HEK293T (cell line): Measurements from ENCODE around the gene SUPT4H1.

ENCODE experiments used
- CTCF ChIA-PET: fragments of 350-600 bp; formaldehyde crosslinking; extraction: SDS; loops from one replicate; lab custom pipeline; 2021; ENCODE audit warnings: antibody characterized with exemption, inconsistent platforms; lab: Yijun Ruan, JAX
- POLR2A ChIA-PET: fragments of 350-600 bp; formaldehyde crosslinking; extraction: SDS; loops from one replicate; lab custom pipeline; 2020; ENCODE audit warnings: antibody characterized with exemption, inconsistent platforms; lab: Yijun Ruan, JAX
- DNase-seq: peaks from one replicate; pipeline ENCODE4 v3.0.0; 2012; ENCODE audit warnings: mixed read lengths; ENCODE audit errors: extremely low spot score
- ARNT ChIP-seq: fragments of 450-650 bp; IDR thresholded peaks from 2 replicates; pipeline ENCODE4 v1.6.1; 2017; ENCODE audit warnings: mild to moderate bottlenecking
- BHLHE40 ChIP-seq: fragments of 450-650 bp; IDR thresholded peaks from 2 replicates; pipeline ENCODE4 v1.6.1; 2016; ENCODE audit warnings: mild to moderate bottlenecking, moderate library complexity, borderline replicate concordance
- CTBP1 ChIP-seq: fragments of 450-650 bp; IDR thresholded peaks from 2 replicates; pipeline ENCODE4 v1.6.1; 2016; ENCODE audit warnings: borderline replicate concordance
- ELF4 ChIP-seq: fragments of 450-650 bp; IDR thresholded peaks from 2 replicates; pipeline ENCODE4 v1.6.1; 2017; ENCODE audit warnings: antibody characterized with exemption
- FOXA1 ChIP-seq: fragments of 450-650 bp; IDR thresholded peaks from 2 replicates; pipeline ENCODE4 v1.6.1; 2016; ENCODE audit warnings: mild to moderate bottlenecking
- FOXK2 ChIP-seq: fragments of 450-650 bp; IDR thresholded peaks from 2 replicates; pipeline ENCODE4 v1.6.1; 2016; ENCODE audit warnings: mild to moderate bottlenecking
- FOXM1 ChIP-seq: fragments of 450-650 bp; IDR thresholded peaks from 2 replicates; pipeline ENCODE4 v1.6.1; 2017; ENCODE audit warnings: mild to moderate bottlenecking, borderline replicate concordance
- HDGF ChIP-seq: fragments of 450-650 bp; IDR thresholded peaks from 2 replicates; pipeline ENCODE4 v1.6.1; 2017; ENCODE audit warnings: antibody characterized with exemption, borderline replicate concordance
- L3MBTL2 ChIP-seq: fragments of 450-650 bp; conservative IDR thresholded peaks from 2 replicates; pipeline ENCODE4 v1.6.1; 2016; ENCODE audit warnings: mild to moderate bottlenecking
- LEF1 ChIP-seq: fragments of 450-650 bp; IDR thresholded peaks from 2 replicates; pipeline ENCODE4 v1.6.1; 2017; ENCODE audit warnings: mild to moderate bottlenecking, borderline replicate concordance
- NFRKB ChIP-seq: fragments of 450-650 bp; IDR thresholded peaks from 2 replicates; pipeline ENCODE4 v1.6.1; 2016; ENCODE audit warnings: mild to moderate bottlenecking, moderate library complexity
- SP1 ChIP-seq: fragments of 450-650 bp; IDR thresholded peaks from 2 replicates; pipeline ENCODE4 v1.6.1; 2017
- SUZ12 ChIP-seq: fragments of 450-650 bp; IDR thresholded peaks from 2 replicates; pipeline ENCODE4 v1.6.1; 2016; ENCODE audit warnings: mild to moderate bottlenecking
- TARDBP ChIP-seq: fragments of 450-650 bp; IDR thresholded peaks from 2 replicates; pipeline ENCODE4 v1.6.1; 2016
- ZNF384 ChIP-seq: fragments of 450-650 bp; IDR thresholded peaks from 2 replicates; pipeline ENCODE4 v1.6.1; 2016
- TF ChIP-seq, protein P1 (sequence below): fragments of 450-650 bp; IDR thresholded peaks from 2 replicates; pipeline ENCODE4 v1.6.1; 2016

Gene SUPT4H1

DNA sequence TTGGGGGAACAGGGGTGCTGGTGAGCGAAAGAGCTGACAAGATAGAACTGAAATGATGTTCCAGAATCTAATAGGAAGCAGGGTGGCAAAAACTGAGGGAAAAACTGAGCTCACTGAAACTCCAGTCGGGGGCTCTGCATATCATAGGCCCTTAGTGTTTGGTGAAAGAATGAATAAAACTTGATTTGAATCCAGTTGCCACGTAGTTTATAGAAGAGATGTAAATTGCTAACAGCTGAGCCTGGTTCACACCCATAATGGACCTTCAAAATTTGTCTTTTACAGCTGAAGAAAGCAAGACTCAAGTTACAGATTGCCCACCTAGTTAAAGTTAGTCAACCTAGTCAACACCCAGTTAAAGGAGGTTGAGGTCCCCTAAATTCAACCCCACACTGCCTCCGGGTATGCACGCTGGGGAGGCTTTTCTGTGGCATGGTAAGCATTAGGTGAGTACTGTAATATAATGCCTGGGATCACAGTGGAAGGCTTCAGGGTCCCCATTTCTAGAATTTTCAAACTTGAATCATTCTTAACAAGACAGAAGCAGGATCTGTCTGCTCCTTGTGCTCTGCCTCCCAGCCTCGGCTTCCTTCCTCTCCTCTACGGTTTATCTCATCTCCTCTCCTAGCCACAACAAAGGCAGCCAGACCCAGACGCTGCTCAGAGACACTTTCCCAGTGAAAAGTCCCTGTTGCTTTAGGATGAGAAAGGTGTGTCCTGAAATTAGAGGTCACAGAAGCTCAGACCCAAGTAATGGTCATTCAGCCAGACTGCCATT is 26.9 kb upstream of the SUPT4H1 start:
- ChIA-PET POLR2A (interaction anchor here (1.4 to 2.7 kb wide), 3 partner anchors 27 to 38 kb away, joined by 4 to 10 read pairs (median 6); partner anchors contain the start of genes RNF43 and SUPT4H1), CTCF (interaction anchor here (0.9 kb wide), 1 partner anchor 75 kb away, joined by 3 read pairs; no protein-coding TSS in a partner anchor)
- TF ChIP-seq SP1, result no peak
- no peak for TF ChIP-seq SUZ12
- no peak for TF ChIP-seq LEF1
- no peak for TF ChIP-seq FOXM1
- TF ChIP-seq ELF4, result no peak
- no peak for TF ChIP-seq L3MBTL2
- no peak for TF ChIP-seq CTBP1
- no peak for TF ChIP-seq NFRKB
- TF ChIP-seq, protein P1, sequence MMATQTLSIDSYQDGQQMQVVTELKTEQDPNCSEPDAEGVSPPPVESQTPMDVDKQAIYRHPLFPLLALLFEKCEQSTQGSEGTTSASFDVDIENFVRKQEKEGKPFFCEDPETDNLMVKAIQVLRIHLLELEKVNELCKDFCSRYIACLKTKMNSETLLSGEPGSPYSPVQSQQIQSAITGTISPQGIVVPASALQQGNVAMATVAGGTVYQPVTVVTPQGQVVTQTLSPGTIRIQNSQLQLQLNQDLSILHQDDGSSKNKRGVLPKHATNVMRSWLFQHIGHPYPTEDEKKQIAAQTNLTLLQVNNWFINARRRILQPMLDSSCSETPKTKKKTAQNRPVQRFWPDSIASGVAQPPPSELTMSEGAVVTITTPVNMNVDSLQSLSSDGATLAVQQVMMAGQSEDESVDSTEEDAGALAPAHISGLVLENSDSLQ, result no peak
- DNase-seq, result no peak

DNA sequence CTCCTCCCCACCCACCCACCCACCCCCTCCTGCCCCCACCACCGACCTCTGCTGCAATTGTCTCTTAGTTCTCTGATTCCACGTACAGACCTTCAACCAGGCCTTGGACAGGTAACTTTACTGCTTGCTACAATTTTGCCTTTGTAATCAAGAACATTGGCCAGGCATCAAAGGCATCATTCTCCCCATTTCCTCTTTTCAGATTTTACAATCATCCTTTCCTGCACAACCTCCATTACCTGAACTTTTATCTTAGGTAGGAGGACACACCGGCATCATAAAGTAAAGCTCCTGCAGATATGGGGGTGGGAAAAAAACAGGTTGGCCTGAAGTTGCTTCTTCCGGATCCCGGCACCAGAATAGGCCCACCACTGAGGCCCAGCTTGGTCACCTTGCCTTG is 25.7 kb upstream of the SUPT4H1 start:
- no peak for TF ChIP-seq HDGF
- TF ChIP-seq, protein P1, result no peak
- no peak for TF ChIP-seq LEF1
- CTCF ChIA-PET, result no interaction called here
- POLR2A ChIA-PET, result interaction anchor here (1.4 kb wide), 1 partner anchor 26 kb away, joined by 4 read pairs; the partner anchor contains the start of gene SUPT4H1
- DNase-seq, result no peak

DNA sequence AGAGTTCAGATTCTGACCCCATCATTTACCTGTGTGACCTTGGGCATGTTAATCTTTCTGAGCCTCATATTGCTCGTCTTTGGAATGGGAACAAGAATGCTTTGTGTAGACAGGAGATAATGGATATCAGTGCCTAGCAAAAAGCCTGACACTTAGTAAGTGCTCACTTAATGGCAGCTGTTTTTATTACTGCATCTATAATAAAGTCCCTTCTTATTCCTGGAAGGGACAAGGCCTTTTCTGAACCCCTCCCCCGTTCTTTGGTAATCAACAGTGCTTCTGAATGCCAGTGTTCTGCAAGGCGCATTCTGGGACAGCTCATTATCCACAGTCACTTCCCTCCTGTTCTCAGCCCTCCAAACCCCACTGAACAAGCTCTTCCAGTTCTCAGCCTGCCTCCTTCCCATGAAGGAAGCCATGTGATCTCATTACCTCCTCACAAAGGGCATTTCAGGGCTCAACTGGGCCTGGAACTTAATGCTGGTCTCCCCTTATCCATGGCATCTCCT is 25.1 kb upstream of the SUPT4H1 start:
- no peak for DNase-seq
- ChIA-PET CTCF (no interaction called here), POLR2A (interaction anchor here (1.5 kb wide), 1 partner anchor 25 kb away, joined by 6 read pairs; the partner anchor contains the start of gene SUPT4H1)
- TF ChIP-seq LEF1 (no peak), FOXA1 (no peak), FOXK2 (no peak), FOXM1 (no peak), ZNF384 (no peak), SP1 (no peak)

DNA sequence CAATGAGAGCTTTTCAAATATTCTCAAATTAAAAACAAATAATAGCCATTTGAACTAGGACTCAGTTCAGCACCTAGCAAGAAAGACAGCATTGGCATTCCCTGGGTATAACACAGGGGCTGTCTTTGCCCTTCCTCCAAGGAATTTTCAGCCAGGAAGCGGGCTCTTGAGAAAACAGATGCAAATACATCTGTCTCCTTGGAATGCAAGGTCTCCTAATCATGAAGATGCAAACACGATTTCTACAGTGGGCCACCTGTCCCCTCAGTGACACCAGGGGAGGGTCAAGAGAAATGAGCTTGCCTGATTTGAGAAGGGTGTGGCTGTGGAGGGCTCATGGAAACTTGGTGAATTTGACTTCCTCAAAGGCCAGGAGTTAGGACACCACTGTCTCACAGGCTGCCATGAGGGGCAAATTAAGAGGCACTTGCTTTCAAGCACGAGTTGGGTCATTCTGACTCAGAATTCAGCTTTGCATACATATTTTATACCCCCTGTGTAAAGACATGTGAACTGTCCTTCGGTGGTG is 24.5 kb upstream of the SUPT4H1 start:
- no peak for DNase-seq
- ChIA-PET CTCF (no interaction called here), POLR2A (interaction anchor here (1.5 kb wide), 1 partner anchor 24 kb away, joined by 6 read pairs; the partner anchor contains the start of gene SUPT4H1)
- TF ChIP-seq LEF1, result no peak
- TF ChIP-seq ELF4, result no peak
- TF ChIP-seq SUZ12, result no peak
- no peak for TF ChIP-seq FOXA1
- TF ChIP-seq HDGF, result no peak

DNA sequence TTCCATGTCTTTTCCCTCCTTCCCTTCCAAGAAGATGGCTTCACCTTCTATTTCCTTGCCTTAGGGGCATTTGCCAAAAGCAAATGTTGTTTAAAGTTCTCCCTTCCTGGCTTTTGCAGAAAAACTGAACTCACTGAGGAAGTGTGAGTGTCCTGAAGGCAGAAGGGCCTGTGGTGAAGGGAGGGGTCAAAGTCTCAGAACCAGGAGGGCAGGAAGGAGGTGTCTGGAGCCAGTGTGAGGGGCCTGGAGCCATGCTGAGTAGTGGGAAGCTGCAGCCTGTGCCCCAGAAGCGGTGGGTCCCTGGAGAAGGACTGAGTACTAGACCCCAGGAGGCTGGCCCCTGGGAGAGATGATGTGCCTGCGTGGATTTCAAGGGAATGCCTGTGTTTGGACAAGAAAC is 23.8 kb upstream of the SUPT4H1 start:
- ChIA-PET POLR2A (interaction anchor here (1.5 kb wide), 1 partner anchor 23 kb away, joined by 6 read pairs; the partner anchor contains the start of gene SUPT4H1), CTCF (no interaction called here)
- no peak for DNase-seq
- no peak for TF ChIP-seq TARDBP
- no peak for TF ChIP-seq HDGF
- TF ChIP-seq LEF1, result no peak
- TF ChIP-seq FOXK2, result no peak
- no peak for TF ChIP-seq CTBP1

DNA sequence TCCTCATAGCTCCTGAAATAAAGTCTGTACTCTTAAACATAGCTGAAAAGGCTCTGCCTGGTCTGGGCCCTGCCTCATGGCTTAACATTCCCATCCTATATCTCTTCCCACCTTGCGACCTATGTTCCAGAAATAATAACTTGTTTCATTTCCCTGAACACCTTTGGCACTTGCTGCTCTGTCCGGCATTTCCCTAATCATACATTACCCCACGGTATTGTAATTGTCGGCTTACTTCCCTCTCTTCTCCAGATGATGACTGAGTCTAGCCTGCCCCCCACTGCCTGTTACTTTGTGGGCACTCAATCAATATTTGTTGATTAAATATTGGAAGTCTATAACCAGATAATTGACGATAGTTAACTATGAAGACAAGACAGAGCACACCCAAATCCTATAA is 23.3 kb upstream of the SUPT4H1 start:
- ChIA-PET POLR2A (no interaction called here), CTCF (no interaction called here)

More for the DNA sequence above, 23.3 kb upstream of the SUPT4H1 start:
- DNase-seq, result no peak
- TF ChIP-seq ARNT (no peak), SUZ12 (no peak), NFRKB (no peak), ZNF384 (no peak), LEF1 (no peak), TARDBP (no peak), BHLHE40 (no peak), ELF4 (no peak), CTBP1 (no peak), FOXK2 (no peak), HDGF (no peak), FOXM1 (no peak), FOXA1 (no peak), SP1 (no peak), L3MBTL2 (no peak)
- TF ChIP-seq, protein P1, result no peak
